ENCODE results near the gene NUDT4B.
"Not testable (repeated sequence)": the region's sequence is repeated elsewhere in the genome, so short reads cannot be mapped to it uniquely, and the experiment has no call there.

The NUDT4B gene

DNA sequence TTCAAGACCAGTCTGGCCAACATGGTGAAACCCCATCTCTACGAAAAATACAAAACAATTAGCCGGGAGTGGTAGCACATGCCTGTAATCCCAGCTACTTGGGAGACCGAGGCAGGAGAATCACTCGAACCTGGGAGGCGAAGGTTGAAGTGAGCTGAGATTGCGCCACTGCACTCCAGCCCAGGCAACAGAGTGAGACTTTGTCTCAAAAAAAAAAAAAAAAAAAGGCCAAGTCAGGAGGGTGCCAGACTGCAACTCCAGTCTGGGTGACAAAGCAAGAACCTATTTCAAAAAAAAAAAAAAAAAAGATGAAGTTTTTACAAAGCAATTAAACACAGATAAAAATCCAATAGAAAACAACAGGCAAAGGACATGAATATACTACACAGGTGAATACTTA lies 9.9 kb upstream of the NUDT4B start:
- DNase-seq (ENCODE audit: low read depth), result not testable (repeated sequence)

- DNase-seq (ENCODE audit: low read depth), result not testable (repeated sequence)
Measured at GRCh38 chr1:148743200-148743599, 5.4 kb upstream of the NUDT4B start.

- not testable (repeated sequence) for DNase-seq (ENCODE audit: low read depth)
Measured at GRCh38 chr1:148743726-148744720, 4.6 kb upstream of the NUDT4B start.

DNA sequence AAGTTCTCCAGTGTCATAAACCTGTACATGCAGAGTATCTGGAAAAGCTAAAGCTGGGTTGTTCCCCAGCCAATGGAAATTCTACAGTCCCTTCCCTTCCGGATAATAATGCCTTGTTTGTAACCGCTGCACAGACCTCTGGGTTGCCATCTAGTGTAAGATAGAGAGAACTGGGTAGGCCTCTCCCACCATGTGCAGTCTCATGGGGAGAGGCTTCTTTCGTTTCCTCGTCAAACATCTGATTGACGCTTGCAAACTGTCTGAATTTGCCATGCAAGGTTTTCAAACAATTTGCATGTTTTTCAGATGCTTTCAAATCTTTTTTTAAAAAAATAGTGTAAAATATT lies 734 bp downstream of the NUDT4B start:
- not testable (repeated sequence) for DNase-seq (ENCODE audit: low read depth)

GRCh38 chr1:148756231-148756630 lies 7.7 kb downstream of the NUDT4B start:
- DNase-seq (ENCODE audit: low read depth), result not testable (repeated sequence)

DNA sequence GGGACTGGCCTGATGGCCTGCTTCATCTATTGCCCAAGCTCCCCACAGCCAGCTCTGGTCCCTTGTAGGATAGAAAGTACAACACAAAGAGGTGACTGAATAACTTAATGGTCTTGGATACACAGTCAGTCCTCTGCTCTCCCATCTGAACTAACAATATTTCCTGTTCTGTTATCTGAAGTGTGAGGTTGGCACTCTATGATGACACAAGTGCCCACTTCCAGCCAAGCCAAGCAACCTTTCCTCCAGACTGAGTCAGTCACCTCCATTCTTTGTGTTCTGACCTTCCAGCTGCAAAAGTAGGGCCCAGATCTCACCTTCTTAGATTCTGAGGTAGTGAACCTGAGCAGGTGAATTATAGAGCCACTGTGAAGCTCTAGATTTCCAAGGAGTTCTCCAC lies 8.9 kb downstream of the NUDT4B start:
- DNase-seq (ENCODE audit: low read depth), result not testable (repeated sequence)

DNA sequence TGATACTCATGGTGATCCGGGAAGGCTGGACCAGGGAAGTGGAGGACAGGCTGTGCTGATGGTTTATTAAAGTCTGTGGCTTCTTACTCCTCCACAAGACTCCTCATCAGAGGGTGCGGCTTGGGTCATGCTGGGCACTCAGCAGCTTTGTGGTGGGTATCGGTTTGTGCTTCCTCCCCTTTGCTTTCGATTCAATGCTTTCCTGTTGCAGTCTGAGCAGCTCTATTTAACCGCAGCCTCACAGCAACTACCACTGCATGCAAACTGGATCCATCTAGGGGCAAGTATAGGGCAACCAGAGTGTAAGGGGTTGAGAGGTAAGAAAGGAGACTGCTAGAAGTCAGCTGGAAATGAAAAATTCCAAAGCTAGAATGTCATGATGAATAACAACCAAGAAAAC lies 9.8 kb downstream of the NUDT4B start:
- not testable (repeated sequence) for DNase-seq (ENCODE audit: low read depth)

DNA sequence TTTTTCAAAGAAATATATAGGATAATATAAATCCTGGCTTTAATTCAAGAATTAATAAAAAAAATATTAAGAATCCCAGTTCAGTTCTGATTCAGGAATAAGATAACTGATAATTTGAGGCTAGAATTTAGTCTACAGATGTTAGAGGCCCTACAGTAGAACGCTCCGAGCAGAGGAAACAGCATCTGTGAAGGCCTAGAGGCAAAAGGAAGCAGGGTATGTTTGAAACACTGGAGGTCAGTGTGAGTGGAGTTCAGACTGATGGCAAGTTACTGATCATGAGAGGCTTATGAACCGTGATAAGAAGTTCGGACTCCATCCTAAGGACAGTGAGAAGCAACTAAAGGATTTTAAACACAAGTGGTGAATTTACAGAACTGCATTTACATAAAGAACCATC lies 10.4 kb downstream of the NUDT4B start:
- DNase-seq (ENCODE audit: low read depth), result not testable (repeated sequence)

GRCh38 chr1:148759749-148760148 lies 11.2 kb downstream of the NUDT4B start:
- not testable (repeated sequence) for DNase-seq (ENCODE audit: low read depth)

DNA sequence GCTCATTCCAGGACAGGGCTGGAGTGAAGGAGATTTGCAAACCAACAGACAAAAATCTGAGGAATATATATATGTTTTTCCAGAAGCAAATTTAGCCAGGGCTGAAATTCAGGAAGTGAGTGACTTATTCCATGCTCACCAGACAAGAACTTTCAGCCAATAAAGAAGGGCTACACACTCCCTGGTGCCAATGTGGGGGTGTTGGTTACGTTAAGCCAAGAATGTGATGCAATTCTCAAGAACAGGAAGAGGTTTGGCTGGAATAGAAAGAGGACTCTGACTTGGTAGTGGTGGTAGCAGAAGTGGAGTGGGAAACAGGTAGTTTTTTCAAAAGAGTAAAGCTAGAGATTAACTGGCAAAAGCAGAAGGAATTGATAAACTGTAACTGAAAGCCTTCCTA lies 11.6 kb downstream of the NUDT4B start:
- not testable (repeated sequence) for DNase-seq (ENCODE audit: low read depth)

- not testable (repeated sequence) for DNase-seq (ENCODE audit: low read depth)
Measured at GRCh38 chr1:148761360-148761759, 12.8 kb downstream of the NUDT4B start.

- not testable (repeated sequence) for DNase-seq (ENCODE audit: low read depth)
Measured at GRCh38 chr1:148765238-148766019, 16.9 kb downstream of the NUDT4B start.

GRCh38 chr1:148768541-148768940 lies 20.0 kb downstream of the NUDT4B start:
- not testable (repeated sequence) for DNase-seq (ENCODE audit: low read depth)

DNA sequence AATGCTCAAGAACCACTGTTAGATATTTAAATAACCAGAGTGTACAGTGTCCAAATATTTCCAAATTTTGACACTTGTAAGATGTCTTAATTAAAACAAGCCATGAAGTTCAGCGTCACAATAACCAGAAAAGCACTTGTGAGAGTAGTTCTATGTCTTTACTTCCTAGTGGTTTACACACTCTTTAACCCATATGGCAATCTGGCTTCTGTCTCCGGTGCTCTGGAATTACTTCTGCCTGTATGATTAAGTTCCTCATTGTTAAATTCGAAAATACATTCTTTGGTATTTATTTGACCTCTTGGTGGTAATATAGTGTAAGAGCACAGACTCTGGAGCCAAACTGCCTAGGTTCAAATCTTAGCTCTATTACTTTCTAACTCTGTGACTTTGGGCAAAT lies 20.9 kb downstream of the NUDT4B start:
- not testable (repeated sequence) for DNase-seq (ENCODE audit: low read depth)

GRCh38 chr1:148773690-148774089 lies 25.1 kb downstream of the NUDT4B start:
- not testable (repeated sequence) for DNase-seq (ENCODE audit: low read depth)

DNA sequence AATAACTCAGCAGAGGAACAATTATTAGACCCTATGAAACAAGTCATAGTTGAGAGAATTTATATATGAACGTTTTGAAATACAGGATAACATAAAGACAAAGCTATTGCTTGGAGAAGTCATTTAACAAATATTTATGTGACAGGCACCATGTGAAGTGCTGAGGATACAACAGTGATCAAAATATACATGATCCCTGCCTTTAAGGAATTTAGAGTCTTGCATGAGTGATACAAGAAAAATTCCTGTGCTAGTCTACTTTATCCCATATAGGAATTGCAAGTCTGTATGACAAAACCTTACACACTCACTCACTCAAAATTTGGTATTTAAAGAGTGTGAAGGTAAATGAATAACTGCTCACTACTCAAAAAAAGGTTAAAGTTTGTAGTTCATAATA lies 25.5 kb downstream of the NUDT4B start:
- DNase-seq (ENCODE audit: low read depth), result not testable (repeated sequence)

DNA sequence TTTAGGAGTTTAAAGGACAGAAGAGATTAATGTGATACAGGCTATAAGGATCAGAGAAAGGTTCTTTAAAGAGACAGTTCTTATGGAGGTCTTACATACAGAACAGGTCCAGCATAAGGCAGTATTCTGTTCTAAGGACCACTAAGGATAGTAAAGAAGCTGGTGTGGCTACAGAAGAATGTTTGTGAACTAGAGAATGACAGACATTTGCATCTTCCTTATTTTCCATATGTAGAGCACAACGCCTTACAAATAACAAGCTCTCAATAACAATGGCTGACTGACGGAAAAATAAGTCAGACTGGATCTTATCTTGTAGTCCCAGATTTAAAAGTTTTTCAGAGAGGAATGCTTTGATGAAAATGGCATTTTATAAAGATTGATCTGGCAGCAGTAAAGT lies 26.7 kb downstream of the NUDT4B start:
- not testable (repeated sequence) for DNase-seq (ENCODE audit: low read depth)

DNA sequence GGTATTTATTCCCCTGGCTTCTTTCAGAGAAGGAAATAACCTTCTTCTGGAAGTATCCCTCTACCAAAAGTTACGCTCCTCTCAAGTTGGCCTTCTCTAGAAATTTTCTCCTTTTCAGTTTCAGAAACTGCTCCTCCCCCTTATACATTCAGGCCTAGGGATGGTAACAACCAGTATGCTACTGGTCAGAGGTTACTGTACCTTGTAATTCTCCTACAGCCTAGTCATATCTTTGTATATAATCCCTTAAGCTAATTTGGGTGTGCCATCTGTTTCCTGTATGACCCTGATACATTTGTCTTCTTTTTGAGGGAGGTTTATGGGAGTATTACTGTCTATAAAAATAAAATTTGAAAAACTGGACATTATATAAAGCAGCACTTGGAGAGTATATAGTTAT lies 29.1 kb downstream of the NUDT4B start:
- DNase-seq (ENCODE audit: low read depth), result not testable (repeated sequence)

- DNase-seq (ENCODE audit: low read depth), result not testable (repeated sequence)
Measured at GRCh38 chr1:148780404-148780803, 31.8 kb downstream of the NUDT4B start.

DNA sequence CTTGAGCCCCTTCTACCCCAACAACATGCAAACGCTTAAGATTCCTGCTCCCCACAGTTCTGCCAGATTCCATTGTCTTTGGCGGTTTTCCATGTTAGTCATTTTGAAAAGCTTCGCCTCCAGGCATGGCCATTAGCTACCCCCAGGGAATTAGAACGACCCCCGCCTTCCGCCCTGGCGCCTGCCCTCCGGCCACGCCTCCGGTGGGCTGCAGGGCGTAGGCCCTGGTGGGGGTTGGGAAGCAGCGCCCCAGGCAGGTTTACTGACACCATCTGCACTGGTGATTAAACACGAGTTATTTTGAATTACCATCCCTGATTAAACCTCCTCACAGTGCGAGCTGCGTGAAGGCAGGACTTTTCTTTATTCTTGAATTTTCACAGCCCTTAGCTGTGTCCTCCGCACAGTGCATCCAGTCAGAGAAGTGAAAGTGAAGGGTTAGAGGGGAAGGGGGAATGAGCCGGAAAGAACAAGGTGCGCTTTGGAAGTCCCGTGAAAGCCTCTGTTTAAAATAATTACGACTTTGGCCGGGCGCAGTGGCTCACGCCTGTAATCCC lies 43.0 kb downstream of the NUDT4B start:
- DNase-seq (ENCODE audit: low read depth), result not testable (repeated sequence)

GRCh38 chr1:148793762-148794332 lies 45.3 kb downstream of the NUDT4B start:
- not testable (repeated sequence) for DNase-seq (ENCODE audit: low read depth)
